Ishikawa (cell line): ENCODE results near the gene LRRTM4.

Experiments
- CEBPB ChIP-seq: IDR thresholded peaks from 2 replicates; pipeline ENCODE4 v1.6.1; 2012
- CREB1 ChIP-seq: IDR thresholded peaks from 2 replicates; pipeline ENCODE4 v1.6.1; 2012; ENCODE audit warnings: low read depth
- EGR1 ChIP-seq: IDR thresholded peaks from 2 replicates; pipeline ENCODE4 v1.6.1; 2012
- EP300 ChIP-seq: IDR thresholded peaks from 2 replicates; pipeline ENCODE4 v1.6.1; 2012; ENCODE audit warnings: borderline replicate concordance
- FOXM1 ChIP-seq: IDR thresholded peaks from 2 replicates; pipeline ENCODE4 v1.6.1; 2012; ENCODE audit warnings: low read depth, borderline replicate concordance
- NFIC ChIP-seq: IDR thresholded peaks from 2 replicates; pipeline ENCODE4 v1.6.1; 2012
- RAD21 ChIP-seq: IDR thresholded peaks from 2 replicates; pipeline ENCODE4 v1.6.1; 2012; ENCODE audit warnings: low read depth
- TAF1 ChIP-seq: IDR thresholded peaks from 2 replicates; pipeline ENCODE4 v1.6.1; 2012; ENCODE audit warnings: low read depth, mild to moderate bottlenecking
- TCF12 ChIP-seq: IDR thresholded peaks from 2 replicates; pipeline ENCODE4 v1.6.1; 2012; ENCODE audit warnings: low read depth
- TEAD4 ChIP-seq: IDR thresholded peaks from 2 replicates; pipeline ENCODE4 v1.6.1; 2012
- YY1 ChIP-seq: IDR thresholded peaks from 2 replicates; pipeline ENCODE4 v1.6.1; 2012; ENCODE audit warnings: low read depth
- ZBTB7A ChIP-seq: IDR thresholded peaks from 2 replicates; pipeline ENCODE4 v1.6.1; 2012; ENCODE audit warnings: low read depth
- TF ChIP-seq, protein P1 (sequence below): IDR thresholded peaks from 2 replicates; pipeline ENCODE4 v1.6.1; 2012
- TF ChIP-seq, protein P2 (sequence below): IDR thresholded peaks from 2 replicates; pipeline ENCODE4 v1.6.1; 2012; ENCODE audit warnings: low read depth, mild to moderate bottlenecking
- TF ChIP-seq, protein P3 (sequence below): IDR thresholded peaks from 2 replicates; pipeline ENCODE4 v1.6.1; 2012

The LRRTM4 gene

DNA sequence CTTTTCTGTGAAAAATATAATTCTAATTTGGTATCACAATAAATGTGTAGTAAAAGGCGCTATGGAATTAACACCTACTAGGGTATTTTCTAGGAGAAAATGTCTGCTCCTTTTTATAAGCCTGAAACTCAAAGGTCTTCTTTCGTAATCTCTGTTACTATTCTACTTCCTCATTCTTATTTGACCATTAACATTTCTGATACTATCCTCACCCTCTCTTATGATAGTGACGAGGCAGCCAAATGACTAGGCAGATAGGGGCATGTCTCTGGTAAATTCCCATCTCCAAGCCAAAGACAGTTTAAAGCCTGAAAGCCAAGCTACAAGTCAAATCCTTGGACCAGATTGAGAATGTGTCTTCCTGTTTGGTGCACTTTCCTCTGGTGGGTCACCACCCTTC, 251.7 kb downstream of the LRRTM4 start:
- no peak for TF ChIP-seq CEBPB
- no peak for TF ChIP-seq NFIC
- TF ChIP-seq, protein P1, sequence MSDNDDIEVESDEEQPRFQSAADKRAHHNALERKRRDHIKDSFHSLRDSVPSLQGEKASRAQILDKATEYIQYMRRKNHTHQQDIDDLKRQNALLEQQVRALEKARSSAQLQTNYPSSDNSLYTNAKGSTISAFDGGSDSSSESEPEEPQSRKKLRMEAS: no peak
- TF ChIP-seq EP300: no peak
- no peak for TF ChIP-seq CREB1
- no peak for TF ChIP-seq TAF1
- no peak for TF ChIP-seq EGR1
- TF ChIP-seq TEAD4: no peak
- TF ChIP-seq ZBTB7A: no peak
- no peak for TF ChIP-seq RAD21
- TF ChIP-seq, protein P2, sequence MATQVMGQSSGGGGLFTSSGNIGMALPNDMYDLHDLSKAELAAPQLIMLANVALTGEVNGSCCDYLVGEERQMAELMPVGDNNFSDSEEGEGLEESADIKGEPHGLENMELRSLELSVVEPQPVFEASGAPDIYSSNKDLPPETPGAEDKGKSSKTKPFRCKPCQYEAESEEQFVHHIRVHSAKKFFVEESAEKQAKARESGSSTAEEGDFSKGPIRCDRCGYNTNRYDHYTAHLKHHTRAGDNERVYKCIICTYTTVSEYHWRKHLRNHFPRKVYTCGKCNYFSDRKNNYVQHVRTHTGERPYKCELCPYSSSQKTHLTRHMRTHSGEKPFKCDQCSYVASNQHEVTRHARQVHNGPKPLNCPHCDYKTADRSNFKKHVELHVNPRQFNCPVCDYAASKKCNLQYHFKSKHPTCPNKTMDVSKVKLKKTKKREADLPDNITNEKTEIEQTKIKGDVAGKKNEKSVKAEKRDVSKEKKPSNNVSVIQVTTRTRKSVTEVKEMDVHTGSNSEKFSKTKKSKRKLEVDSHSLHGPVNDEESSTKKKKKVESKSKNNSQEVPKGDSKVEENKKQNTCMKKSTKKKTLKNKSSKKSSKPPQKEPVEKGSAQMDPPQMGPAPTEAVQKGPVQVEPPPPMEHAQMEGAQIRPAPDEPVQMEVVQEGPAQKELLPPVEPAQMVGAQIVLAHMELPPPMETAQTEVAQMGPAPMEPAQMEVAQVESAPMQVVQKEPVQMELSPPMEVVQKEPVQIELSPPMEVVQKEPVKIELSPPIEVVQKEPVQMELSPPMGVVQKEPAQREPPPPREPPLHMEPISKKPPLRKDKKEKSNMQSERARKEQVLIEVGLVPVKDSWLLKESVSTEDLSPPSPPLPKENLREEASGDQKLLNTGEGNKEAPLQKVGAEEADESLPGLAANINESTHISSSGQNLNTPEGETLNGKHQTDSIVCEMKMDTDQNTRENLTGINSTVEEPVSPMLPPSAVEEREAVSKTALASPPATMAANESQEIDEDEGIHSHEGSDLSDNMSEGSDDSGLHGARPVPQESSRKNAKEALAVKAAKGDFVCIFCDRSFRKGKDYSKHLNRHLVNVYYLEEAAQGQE: no peak
- no peak for TF ChIP-seq TCF12
- no peak for TF ChIP-seq YY1
- no peak for TF ChIP-seq FOXM1
- TF ChIP-seq, protein P3, sequence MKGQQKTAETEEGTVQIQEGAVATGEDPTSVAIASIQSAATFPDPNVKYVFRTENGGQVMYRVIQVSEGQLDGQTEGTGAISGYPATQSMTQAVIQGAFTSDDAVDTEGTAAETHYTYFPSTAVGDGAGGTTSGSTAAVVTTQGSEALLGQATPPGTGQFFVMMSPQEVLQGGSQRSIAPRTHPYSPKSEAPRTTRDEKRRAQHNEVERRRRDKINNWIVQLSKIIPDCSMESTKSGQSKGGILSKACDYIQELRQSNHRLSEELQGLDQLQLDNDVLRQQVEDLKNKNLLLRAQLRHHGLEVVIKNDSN: no peak

DNA sequence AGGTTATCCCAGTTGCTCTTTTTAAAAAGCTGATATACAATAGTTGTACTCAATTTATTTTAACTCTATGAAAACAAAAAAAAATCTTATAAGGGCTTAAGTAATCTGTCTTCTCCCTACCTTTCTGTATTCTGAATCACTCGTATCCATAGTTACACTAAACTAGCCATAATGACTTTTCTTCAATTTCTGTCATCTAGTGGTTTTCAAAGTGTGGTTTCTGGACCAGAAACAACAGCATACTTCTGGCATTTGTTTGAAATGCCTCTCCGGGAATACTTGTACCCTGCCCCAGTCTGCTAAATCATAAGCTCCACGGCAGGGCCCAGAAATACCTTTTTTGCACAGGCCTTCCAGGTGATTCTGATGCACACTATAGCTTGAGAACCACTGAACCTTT, 253.6 kb downstream of the LRRTM4 start:
- no peak for TF ChIP-seq CREB1
- no peak for TF ChIP-seq TCF12
- TF ChIP-seq FOXM1: no peak
- TF ChIP-seq YY1: no peak
- TF ChIP-seq TEAD4: no peak
- TF ChIP-seq, protein P1: no peak
- no peak for TF ChIP-seq CEBPB
- no peak for TF ChIP-seq TAF1
- no peak for TF ChIP-seq EGR1
- TF ChIP-seq ZBTB7A: no peak
- TF ChIP-seq EP300: no peak
- TF ChIP-seq, protein P2: no peak
- TF ChIP-seq, protein P3: no peak
- no peak for TF ChIP-seq RAD21

DNA sequence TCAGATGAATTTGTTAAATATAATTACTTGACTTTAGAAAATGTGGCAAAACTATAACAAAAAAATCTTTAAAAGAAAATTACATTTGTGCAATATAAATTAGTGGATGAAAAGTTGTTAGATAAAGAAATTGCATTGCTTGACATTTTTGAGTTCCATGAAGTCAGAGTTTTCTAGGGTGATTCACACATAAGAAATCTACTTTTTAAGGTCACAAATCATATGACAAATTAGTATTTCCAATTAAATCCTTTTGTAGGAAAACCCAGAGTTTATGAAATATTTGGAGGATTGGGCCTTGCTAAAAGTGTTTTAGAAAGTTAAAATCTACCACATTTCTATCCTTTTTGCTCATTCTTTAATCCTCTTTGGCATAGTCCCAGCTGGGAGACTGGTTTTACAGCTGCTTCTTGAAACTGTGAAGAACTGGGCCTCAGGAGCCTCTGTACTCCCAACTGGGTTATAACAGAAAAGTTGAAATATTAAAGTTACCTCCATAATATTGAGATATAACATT, 289.2 kb downstream of the LRRTM4 start:
- TF ChIP-seq CEBPB (no peak), ZBTB7A (no peak), EGR1 (no peak), YY1 (no peak), CREB1 (no peak)
- TF ChIP-seq, protein P1: no peak
- TF ChIP-seq, protein P2: no peak

DNA sequence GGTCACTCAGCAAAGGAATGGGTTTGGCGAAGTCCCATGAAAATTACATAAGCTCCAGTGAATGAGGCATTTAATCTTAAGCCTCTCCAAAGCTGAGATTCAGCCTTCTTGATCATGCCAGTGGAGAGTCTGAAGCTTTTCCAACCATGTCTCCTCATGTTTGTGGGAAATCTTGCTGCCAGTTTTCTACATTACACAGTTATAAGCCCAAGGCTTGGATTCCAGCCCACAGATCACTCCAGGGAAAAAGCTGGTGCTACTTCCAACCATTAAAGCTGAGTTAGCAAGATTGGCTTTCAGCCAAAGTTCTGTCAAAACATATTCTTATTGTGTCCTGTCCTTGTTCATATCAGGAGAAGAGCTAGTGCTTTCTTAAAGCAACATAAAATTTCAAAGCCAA, 293.8 kb downstream of the LRRTM4 start:
- TF ChIP-seq TEAD4: no peak
- no peak for TF ChIP-seq EP300
- TF ChIP-seq NFIC: no peak
- no peak for TF ChIP-seq RAD21
- TF ChIP-seq EGR1: no peak
- TF ChIP-seq TAF1: no peak
- no peak for TF ChIP-seq TCF12
- no peak for TF ChIP-seq YY1
- TF ChIP-seq, protein P1: no peak
- TF ChIP-seq FOXM1: no peak
